NCI-H2227 treated with DMSO at 0.1 percent for 48 hours (cell line): ENCODE results near the gene DDX3Y.

ENCODE experiments used
- DNase-seq: peaks from one replicate; lab custom pipeline; 2025; lab: John Stamatoyannopoulos, UW

DDX3Y gene

GRCh38 chrY:12904618-12905516 is at the start of gene DDX3Y:
TSS of gene DDX3Y (plus strand) at chrY:12904868. CDS start at chrY:12904937, 69 bp downstream.
- DNase-seq: no peak

DNA sequence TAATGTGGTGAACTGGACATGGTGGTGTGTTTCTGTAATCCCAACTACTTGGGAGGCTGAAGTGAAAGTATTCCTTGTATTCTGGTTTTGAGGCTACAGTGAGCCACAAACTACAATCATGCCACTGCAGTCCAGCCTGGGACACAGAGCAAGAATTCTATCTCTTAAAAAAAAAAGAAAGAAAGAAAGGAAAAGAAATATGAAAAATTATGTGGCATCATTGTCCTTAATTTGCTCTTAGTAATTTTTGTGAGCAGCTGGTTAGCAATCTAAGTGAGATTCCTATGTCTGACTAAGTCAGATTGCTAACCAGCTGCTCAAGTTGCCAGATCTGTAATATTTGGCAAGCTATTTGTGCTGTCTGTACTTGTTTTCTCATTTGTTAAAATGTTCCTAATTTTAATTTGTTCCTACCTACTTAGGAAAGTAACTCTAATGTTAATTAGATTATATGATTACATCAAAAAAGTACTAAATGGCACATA is 48.8 kb upstream of the DDX3Y start:
- DNase-seq: no peak

DNA sequence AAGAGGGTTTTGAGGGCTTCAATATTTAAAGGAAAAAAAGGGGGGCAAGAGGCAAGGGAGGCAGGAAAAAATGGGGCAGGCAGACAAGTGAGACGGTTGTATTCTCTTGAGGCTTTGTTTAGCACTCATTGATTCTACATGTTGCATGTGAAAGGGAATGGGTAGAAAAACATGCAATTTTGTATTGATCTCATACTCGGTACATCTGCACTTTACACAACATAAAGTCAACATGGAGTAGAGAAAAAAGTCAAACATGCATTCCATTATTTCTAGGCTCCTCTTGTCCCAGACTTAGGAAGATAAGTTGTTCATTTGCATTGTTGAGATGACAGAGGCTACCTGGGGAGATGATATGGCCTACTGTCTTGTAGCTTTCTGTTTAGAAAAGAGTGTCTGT is 36.7 kb upstream of the DDX3Y start:
- no peak for DNase-seq

DNA sequence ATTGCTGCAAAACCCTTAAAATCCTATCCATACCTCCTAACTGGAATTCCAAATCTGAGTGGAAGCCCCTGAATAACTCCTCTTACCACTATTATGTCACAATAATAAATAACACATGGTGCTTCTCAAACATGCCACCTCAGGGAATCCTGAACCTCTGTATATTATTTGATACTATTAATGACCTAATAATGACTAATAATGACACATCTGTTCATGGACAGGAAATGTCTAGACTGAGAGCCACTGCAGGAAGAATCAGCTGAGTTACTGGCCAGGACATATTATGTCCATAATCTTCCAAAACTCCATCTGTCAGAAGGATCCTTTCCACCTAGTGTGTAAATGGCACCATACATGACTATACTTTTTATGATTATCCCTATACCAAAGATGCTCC is 7.7 kb upstream of the DDX3Y start:
- no peak for DNase-seq

GRCh38 chrY:12898604-12899003 is 6.1 kb upstream of the DDX3Y start:
- DNase-seq: no peak

DNA sequence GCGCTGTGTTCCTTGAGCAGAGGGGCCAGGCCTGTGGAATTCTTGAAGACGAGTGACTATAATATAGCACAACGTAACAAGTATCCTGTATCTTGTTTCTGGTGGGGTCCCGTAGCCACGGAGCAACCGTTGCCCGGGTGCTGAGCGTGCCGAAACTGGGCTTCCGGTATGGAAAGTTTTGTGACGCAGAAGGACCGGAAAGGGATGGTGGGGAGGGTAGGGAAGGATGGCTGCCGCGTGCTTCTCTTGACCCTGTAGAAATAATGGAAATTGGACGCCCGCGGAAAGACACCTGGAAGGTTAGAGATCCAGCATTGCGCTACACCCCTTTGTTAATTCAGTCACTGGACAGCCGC is 827 bp downstream of the DDX3Y start:
- no peak for DNase-seq

GRCh38 chrY:12905895-12906294 is 1.2 kb downstream of the DDX3Y start:
- DNase-seq: no peak

DNA sequence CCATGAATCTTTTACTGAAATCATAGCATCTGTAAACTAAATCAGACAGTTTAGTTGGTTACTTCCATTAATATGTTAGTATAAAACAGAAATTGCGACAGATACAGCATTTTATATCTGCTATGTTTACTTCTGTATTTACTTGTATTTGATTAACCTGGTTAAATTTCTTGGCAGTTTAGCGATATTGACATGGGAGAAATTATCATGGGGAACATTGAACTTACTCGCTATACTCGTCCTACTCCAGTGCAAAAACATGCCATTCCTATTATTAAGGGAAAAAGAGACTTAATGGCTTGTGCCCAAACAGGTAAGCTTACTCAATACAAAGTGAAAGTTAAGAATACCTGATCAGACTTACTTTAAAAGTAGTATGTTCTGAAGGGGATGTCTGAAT is 8.9 kb downstream of the DDX3Y start:
- DNase-seq: no peak

GRCh38 chrY:12928043-12928442 is 23.4 kb downstream of the DDX3Y start:
- no peak for DNase-seq

DNA sequence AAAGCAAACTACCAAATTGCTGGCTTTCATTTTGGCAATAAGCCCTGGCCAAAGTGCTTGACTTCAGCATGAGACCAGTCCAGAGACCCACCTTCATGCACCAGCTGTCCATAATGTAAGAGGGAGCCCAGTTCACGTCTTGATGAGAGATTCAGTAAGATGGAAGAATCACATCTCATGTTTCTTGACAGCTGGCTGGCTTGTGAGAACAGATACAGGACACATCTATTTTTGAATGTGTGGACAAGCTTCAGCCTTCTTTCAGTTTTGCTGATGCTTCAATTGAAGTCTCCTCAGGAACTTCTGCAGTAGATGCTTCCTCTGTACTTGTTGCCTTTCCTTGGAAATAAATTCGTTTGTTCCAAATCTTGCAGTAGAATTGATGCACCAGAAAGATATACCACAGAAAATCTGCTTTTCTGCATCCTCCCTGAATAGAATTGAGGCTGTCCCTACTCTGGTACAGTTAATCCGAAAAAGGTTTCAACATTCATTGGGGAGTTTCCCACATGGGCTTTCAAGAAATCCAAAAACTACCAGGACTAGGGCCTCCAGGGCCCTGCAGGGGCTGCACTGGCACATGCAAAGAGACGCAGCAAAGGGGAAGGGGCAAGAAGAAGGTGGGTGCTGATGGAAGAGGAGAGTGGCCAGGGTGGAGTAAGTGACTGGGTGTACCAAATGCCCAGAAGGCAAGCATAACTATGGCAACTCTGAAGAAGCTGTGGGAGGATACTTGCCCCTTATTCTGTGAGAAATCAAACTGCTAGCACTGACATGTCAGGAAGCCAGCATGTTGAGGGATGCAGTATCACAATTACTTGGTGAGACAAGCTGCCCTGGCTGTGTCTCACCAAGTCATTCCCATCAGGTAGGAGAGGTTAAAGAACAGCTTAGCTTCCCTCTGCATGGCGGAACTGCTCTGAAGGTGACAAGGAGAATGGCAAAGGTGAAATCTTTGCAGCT is 37.3 kb downstream of the DDX3Y start:
- DNase-seq: no peak
